Ovary (tissue), 3 donors: Measurements from ENCODE around the gene PACS2.

Experiments
- EP300 ChIP-seq: sonication (generic); formaldehyde crosslinking; IDR thresholded peaks from one replicate; pipeline ENCODE4 v1.6.1; 2017; ENCODE audit warnings: antibody characterized with exemption
- POLR2A ChIP-seq: fragments of 450-650 bp; IDR thresholded peaks from one replicate; pipeline ENCODE4 v1.6.1; 2017; ENCODE audit warnings: antibody characterized with exemption, mild to moderate bottlenecking, moderate library complexity
- TF ChIP-seq, protein P1 (sequence below), 3 donors: fragments of 450-650 bp in 2 of 3; fragments of 200-600 bp in 1 of 3; IDR thresholded peaks; one replicate each; pipeline versions ENCODE4 v1.5.1 to v1.8.0; 2016 to 2022; ENCODE audit warnings: antibody characterized with exemption in 3 of 3, mild to moderate bottlenecking in 1 of 3
- donor health status: DM: no; HTN: no; CAD: no.

DNA sequence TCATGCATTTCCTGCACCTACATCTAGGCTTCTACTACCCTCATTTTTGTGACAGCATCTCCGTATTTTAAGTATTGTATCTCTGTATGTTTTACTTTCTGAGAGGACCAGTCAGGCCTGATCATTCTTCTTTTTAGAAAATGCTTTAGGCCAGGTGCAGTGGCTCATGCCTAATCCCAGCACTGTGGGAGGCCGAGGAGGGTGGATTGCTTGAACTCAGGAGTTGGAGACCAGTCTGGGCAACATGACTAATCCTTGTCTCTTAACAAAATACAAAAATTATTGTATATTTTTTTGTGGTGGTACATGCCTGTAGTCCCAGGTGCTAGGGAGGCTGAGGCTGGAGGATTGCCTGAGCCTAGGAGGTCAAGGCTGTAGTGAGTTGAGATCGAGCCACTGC lies 36.9 kb downstream of the PACS2 start:
- TF ChIP-seq, protein P1, sequence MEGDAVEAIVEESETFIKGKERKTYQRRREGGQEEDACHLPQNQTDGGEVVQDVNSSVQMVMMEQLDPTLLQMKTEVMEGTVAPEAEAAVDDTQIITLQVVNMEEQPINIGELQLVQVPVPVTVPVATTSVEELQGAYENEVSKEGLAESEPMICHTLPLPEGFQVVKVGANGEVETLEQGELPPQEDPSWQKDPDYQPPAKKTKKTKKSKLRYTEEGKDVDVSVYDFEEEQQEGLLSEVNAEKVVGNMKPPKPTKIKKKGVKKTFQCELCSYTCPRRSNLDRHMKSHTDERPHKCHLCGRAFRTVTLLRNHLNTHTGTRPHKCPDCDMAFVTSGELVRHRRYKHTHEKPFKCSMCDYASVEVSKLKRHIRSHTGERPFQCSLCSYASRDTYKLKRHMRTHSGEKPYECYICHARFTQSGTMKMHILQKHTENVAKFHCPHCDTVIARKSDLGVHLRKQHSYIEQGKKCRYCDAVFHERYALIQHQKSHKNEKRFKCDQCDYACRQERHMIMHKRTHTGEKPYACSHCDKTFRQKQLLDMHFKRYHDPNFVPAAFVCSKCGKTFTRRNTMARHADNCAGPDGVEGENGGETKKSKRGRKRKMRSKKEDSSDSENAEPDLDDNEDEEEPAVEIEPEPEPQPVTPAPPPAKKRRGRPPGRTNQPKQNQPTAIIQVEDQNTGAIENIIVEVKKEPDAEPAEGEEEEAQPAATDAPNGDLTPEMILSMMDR (IDR thresholded peaks at IDR 0.05): no peak
- TF ChIP-seq POLR2A (no peak), EP300 (no peak)
